OCI-LY1 (cell line): ENCODE measurements around the gene DHH.

ENCODE experiments used
- EZH2 ChIP-seq: fragments of 200-600 bp; sonication (generic), shearing (Covaris generic); IDR thresholded peaks from 2 replicates; pipeline ENCODE4 v1.8.0; 2017; ENCODE audit warnings: borderline replicate concordance, mixed run types, mild to moderate bottlenecking, antibody characterized with exemption, low read length, moderate library complexity, mixed read lengths
- TF ChIP-seq, protein P1 (sequence below): fragments of 200-600 bp; sonication (generic), shearing (Covaris generic); IDR thresholded peaks from 2 replicates; pipeline ENCODE4 v1.5.1; 2017; ENCODE audit warnings: mild to moderate bottlenecking, antibody characterized with exemption, low read length, moderate library complexity, mixed read lengths

GRCh38 chr12:49129332-49130150 lies 34.9 kb upstream of the DHH start:
- TF ChIP-seq, protein P1, sequence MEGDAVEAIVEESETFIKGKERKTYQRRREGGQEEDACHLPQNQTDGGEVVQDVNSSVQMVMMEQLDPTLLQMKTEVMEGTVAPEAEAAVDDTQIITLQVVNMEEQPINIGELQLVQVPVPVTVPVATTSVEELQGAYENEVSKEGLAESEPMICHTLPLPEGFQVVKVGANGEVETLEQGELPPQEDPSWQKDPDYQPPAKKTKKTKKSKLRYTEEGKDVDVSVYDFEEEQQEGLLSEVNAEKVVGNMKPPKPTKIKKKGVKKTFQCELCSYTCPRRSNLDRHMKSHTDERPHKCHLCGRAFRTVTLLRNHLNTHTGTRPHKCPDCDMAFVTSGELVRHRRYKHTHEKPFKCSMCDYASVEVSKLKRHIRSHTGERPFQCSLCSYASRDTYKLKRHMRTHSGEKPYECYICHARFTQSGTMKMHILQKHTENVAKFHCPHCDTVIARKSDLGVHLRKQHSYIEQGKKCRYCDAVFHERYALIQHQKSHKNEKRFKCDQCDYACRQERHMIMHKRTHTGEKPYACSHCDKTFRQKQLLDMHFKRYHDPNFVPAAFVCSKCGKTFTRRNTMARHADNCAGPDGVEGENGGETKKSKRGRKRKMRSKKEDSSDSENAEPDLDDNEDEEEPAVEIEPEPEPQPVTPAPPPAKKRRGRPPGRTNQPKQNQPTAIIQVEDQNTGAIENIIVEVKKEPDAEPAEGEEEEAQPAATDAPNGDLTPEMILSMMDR, result no peak
- TF ChIP-seq EZH2, result no peak
